GM19025 (cell line): ENCODE data around the gene F7.
"Not testable (repeated sequence)": the region's sequence is repeated elsewhere in the genome, so short reads cannot be mapped to it uniquely, and the experiment has no call there.

Experiments used
- ATAC-seq: cut with Tn5 transposase; IDR thresholded peaks from one replicate; pipeline ENCODE4 v1.9.1; 2021; ENCODE audit warnings: mild to moderate bottlenecking, low read depth, moderate library complexity; ENCODE audit not compliant: unreplicated experiment

The F7 gene

DNA sequence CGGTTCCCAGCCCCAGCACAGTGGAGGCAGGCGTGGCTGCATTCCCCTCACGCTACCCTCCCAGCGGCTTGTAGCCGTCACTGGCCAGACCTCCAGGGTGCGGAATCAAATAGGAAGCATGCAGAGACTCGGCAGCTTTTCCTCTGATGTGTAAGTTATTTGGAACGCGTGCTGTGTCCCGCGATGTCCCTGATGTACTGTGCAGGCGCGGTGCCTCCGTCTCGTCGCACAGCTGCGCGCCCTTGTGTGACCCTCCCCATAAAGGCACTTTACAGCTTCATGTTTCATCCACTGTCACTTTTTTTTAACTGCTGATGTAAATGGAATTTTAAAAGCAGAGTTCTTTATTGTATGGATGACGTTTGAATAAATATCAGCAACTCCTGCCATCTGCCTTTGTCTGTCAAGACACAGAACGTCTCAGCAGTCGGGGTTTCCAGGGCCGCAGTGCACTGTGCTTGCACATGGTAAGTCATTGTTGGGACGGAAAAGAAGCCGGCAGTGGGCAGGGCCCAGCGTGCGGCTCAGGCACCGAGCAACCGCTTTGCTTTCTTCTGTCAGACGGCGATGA lies 7.3 kb upstream of the F7 start:
- no peak for ATAC-seq

DNA sequence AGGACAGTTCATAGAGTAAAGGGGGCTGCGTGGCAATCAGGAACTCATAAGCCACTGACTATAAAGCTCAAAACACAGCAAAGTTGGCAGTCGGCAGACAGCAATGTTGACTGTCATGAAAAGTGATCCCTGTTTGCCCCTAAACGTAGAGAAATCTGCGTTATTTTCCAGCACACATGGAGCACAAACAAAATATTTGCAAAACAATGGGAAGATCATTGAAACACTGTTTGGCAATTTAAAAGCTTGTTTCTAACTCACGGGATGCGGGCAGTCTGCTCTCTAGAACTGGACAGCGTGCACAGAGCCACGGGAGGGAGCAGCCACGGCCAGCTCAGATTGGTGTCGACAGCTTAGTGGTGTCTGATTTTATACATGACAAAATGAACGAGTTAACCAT lies 6.4 kb upstream of the F7 start:
- ATAC-seq: no peak

- ATAC-seq: not testable (repeated sequence)
Measured at GRCh38 chr13:113102302-113102701, 3.3 kb upstream of the F7 start.

GRCh38 chr13:113102727-113103126 lies 2.9 kb upstream of the F7 start:
- no peak for ATAC-seq

- no peak for ATAC-seq
Measured at GRCh38 chr13:113103646-113104045, 1.9 kb upstream of the F7 start.

DNA sequence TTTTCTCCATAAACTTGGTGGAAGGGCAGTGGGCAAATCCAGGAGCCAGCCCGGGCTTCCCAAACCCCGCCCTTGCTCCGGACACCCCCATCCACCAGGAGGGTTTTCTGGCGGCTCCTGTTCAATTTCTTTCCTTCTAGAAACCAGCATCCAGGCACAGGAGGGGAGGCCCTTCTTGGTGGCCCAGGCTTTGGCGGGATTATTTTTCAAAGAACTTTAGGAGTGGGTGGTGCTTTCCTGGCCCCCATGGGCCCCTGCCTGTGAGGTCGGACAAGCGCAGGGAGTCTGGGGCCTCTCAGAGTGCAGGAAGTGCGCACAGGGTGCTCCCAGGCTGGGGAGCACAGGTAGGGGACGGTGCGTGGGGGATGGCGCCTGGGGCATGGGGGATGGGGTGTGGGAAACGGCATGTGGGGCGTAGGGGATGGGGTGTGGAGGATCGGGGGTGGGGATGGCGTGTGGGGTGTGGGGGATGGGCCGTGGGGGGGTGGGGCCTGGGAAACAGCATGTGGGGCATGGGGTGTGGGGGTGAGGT lies 396 bp downstream of the F7 start:
- ATAC-seq: no peak

- no peak for ATAC-seq
Measured at GRCh38 chr13:113106711-113107351, 1.2 kb downstream of the F7 start.

- not testable (repeated sequence) for ATAC-seq
Measured at GRCh38 chr13:113108521-113108920, 2.9 kb downstream of the F7 start.

DNA sequence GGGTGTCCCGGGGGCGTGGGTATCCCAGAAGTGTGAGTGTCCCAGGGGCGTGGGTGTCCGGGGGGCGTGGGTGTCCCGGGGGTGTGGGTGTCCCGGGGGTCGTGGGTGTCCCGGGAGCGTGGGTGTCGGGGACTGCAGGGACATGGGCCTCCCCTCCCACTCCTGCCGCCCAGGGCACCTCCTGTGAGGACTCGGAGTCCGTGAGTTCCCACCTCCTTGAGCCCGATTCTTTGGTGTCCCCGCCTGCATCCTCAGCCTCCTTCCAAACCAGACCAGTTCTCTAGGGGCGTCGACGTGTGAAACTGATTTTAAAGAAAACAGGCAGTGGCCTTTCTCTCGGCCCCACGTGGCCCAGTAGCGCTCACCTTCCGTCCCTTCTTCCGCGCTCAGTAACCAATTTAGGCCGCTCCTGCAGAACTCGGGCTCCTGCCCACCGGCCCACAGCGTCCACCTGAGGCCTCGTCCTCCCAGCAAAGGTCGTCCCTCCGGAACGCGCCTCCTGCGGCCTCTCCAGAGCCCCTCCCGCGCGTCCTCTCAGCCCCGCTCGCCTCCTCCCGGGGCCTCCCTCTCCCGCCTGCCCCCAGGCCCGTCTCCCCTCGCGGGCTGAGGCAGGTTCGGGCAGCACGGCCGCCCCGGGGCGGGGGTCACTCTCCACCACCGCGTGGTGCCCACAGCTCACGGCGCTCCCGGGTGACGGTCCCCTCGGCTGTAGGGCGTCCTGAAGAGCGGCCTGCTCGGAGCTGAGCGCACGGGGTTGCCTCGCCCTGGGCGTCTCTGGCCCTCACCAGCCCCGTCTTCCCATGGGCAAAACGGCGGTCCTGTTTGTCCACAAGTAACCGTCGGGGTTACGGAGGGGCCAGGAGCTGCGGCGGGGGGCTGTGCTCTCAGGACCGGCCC lies 3.8 kb downstream of the F7 start:
- ATAC-seq: no peak

DNA sequence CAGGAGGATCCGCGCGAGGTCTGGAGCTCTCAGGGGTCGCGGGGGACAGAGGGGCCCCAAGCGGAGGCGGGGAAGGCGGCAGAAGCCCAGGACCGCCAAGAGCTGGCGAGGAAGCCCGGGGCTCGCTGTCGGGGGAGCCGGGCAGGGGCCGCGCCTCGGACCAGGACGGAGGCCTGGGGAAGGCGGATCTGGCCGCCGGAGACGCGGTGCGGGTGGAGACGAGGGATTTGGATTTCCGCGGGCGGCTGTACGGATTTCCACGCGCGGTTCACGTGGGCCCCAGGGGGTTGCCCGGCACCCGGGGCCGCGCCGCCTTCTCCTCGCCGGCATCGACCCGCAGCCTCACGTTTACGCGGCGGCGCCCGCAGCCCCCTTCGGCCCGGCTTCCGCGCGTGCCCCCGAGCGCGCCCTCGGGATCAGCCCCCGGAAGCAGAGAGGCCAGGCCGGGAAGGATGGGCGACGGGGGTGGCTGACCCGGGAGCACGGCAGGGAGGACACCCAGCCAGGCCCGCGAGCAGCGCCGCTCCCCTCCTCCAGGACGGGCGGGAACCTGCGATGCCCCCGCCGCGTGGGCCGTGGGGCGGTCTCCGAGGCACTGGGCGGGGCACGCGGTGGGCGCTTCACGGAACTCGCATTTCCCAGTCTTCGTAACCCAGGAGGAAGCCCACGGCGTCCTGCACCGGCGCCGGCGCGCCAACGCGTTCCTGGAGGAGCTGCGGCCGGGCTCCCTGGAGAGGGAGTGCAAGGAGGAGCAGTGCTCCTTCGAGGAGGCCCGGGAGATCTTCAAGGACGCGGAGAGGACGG lies 4.7 kb downstream of the F7 start:
- ATAC-seq: no peak

DNA sequence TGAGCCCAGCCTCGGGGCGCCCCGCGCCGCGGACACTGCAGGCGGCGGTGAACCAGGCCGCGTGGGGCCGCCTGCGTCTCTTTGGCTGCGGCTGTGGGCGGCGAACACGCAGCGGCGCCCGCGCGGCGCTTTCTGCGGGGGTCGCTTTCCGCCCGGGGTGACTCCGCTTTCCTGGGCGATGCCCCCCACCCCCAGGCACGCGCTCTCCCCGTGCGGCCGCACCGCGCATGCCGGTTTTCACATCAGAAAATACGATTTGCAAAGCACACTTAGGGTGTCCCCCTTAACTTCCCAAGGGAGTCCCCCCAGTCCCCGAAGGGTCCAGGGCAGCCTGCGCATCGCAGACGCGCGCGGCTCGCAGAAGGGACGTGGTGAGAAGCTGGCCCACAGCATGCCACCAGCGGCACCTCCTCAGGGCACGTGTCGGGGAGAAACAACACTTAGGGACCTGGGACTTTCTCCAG lies 5.3 kb downstream of the F7 start:
- no peak for ATAC-seq

GRCh38 chr13:113111821-113112220 lies 6.2 kb downstream of the F7 start:
- ATAC-seq: not testable (repeated sequence)

DNA sequence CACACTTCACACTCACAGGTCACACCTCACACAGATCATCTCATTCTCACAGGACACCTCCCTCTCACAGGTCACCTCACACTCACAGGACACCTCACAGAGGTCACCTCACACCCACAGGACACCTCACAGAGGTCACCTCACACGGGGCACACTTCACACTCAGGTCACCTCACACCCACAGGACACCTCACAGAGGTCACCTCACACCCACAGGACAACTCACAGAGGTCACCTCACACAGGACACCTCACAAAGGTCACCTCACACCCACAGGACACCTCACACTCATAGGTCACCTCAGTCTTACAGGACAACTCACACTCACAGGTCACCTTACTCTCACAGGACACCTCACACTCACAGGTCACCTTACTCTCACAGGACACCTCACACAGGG lies 6.9 kb downstream of the F7 start:
- not testable (repeated sequence) for ATAC-seq

DNA sequence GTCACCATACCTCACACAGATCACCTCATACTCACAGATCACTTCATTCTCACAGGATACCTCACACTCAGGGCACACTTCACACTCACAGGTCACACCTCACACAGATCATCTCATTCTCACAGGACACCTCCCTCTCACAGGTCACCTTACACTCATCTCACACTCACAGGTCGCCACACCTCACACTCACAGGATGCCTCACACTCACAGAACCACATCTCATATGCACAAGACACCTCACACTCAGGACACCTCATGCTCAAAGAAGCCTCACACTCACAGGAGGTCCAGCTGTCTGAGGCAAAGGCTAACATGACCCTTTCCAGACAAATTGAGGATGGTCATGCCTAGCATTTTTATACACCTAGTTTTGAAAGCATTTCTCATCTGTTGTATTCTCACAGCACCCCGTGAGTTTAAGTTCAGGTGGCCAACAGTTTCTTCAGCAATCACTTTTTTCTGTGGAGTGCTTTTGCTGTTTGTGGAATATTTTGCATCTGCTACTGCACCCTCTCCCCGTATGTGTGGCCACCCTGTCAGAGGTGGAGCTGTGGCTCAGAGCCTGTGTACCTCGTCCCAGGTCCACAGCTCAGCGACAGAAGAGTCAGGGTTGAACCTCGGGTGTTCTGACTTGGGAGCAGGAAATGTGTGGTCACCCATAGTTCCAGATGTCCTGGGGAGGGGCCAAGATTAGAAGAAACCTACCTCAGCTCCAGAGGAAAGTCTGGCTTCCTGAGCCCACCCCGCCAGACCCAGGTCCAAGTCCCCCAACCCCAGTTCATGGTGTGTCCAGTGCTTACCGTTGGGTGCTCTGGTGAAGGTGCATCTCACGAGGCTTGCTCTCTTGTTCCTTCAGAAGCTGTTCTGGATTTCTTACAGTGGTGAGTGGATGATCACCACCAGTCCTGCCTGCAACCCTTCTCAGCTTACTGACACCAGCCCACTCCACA lies 7.6 kb downstream of the F7 start:
- no peak for ATAC-seq

- ATAC-seq: no peak
Measured at GRCh38 chr13:113113846-113114271, 8.3 kb downstream of the F7 start.

GRCh38 chr13:113114511-113115362 lies 9.1 kb downstream of the F7 start:
- no peak for ATAC-seq

GRCh38 chr13:113115363-113116205 lies 10.0 kb downstream of the F7 start:
- ATAC-seq: no peak
